AG09319 (cell line): ENCODE measurements around the gene STAU1.

Experiments
- DNase-seq: peaks from one replicate; pipeline ENCODE4 v3.0.0-alpha.2; 2010; ENCODE audit warnings: low read depth; ENCODE audit errors: extremely low read depth
- CTCF ChIP-seq: IDR thresholded peaks from 2 replicates; pipeline ENCODE4 v1.5.1; 2011; ENCODE audit warnings: low read depth, mild to moderate bottlenecking, inconsistent platforms, low read length, moderate library complexity

STAU1 gene

GRCh38 chr20:49187851-49188641 lies at the start of gene STAU1:
STAU1 (minus strand) TSS chr20:49188334; CDS start chr20:49166201, 22,133 bp downstream.
- no peak for TF ChIP-seq CTCF
- peak; percentile 91 for DNase-seq

GRCh38 chr20:49237531-49237930 lies 49.4 kb upstream of the STAU1 start:
- DNase-seq, result no peak
- no peak for TF ChIP-seq CTCF

GRCh38 chr20:49236301-49236700 lies 48.2 kb upstream of the STAU1 start:
- DNase-seq, result no peak
- TF ChIP-seq CTCF, result no peak

- no peak for TF ChIP-seq CTCF
- DNase-seq, result no peak
Observed at GRCh38 chr20:49234831-49235230, 46.7 kb upstream of the STAU1 start.

- DNase-seq, result no peak
- no peak for TF ChIP-seq CTCF
Observed at GRCh38 chr20:49233226-49233625, 45.1 kb upstream of the STAU1 start.

GRCh38 chr20:49231471-49231870 lies 43.3 kb upstream of the STAU1 start:
- TF ChIP-seq CTCF, result no peak
- DNase-seq, result no peak

GRCh38 chr20:49230561-49231133 lies 42.5 kb upstream of the STAU1 start:
- no peak for DNase-seq
- TF ChIP-seq CTCF, result no peak
